HEK293 (cell line): ENCODE measurements around the gene SMURF1.

Source experiments
- CTCF ChIA-PET: fragments of 350-600 bp; formaldehyde crosslinking; extraction: SDS; loops from one replicate; lab custom pipeline; 2021; ENCODE audit warnings: antibody characterized with exemption; lab: Yijun Ruan, JAX
- POLR2A ChIA-PET: fragments of 300-600 bp; formaldehyde crosslinking; extraction: SDS; loops from one replicate; lab custom pipeline; 2020; ENCODE audit warnings: antibody characterized with exemption, inconsistent platforms; lab: Yijun Ruan, JAX
- H3K27ac ChIP-seq: fragments of 200-500 bp; sonication (Bioruptor generic); 2 replicates; pipeline ENCODE4 v1.5.1; 2014; ENCODE audit warnings: low read depth, low read length, control low read depth, inconsistent platforms; ENCODE audit errors: extremely low read depth
- H3K36me3 ChIP-seq, 2 experiments: fragments of 200-500 bp in 1 of 2; sonication (Bioruptor generic) in 1 of 2; 1 replicate in 1 of 2; 2 replicates in 1 of 2; pipeline ENCODE4 v1.5.1; 2014 to 2017; ENCODE audit warnings: inconsistent platforms in 2 of 2, low read length in 2 of 2; ENCODE audit not compliant: control insufficient read depth in 2 of 2, insufficient read depth in 1 of 2
- H3K4me1 ChIP-seq: fragments of 200-500 bp; sonication (Bioruptor generic); 2 replicates; pipeline ENCODE4 v1.5.1; 2014; ENCODE audit warnings: mild to moderate bottlenecking, low read length, inconsistent platforms; ENCODE audit not compliant: control insufficient read depth, insufficient read depth
- H3K4me3 ChIP-seq: 2 replicates; pipeline ENCODE4 v1.5.1; 2011; ENCODE audit warnings: low read depth, mild to moderate bottlenecking, control low read depth, low read length, moderate library complexity
- H3K9me3 ChIP-seq: fragments of 200-500 bp; sonication (Bioruptor generic); 2 replicates; pipeline ENCODE4 v1.5.1; 2014; ENCODE audit warnings: low read depth, low read length, inconsistent platforms; ENCODE audit not compliant: control insufficient read depth, insufficient read depth
- HOXD13 ChIP-seq: sonication (generic); formaldehyde crosslinking; IDR thresholded peaks from 2 replicates; pipeline ENCODE4 v1.8.0; 2022; ENCODE audit warnings: missing genetic modification reagents, borderline replicate concordance
- KLF9 ChIP-seq: fragments of 450-650 bp; formaldehyde crosslinking; IDR thresholded peaks from 2 replicates; pipeline ENCODE4 v1.5.1; 2016; ENCODE audit warnings: missing biosample characterization, missing genetic modification characterization, low read depth
- REPIN1 ChIP-seq: fragments of 450-650 bp; formaldehyde crosslinking; IDR thresholded peaks from 2 replicates; pipeline ENCODE4 v1.5.1; 2017; ENCODE audit warnings: missing biosample characterization, missing genetic modification characterization, low read depth
- SP2 ChIP-seq: fragments of 450-650 bp; formaldehyde crosslinking; IDR thresholded peaks from 2 replicates; pipeline ENCODE4 v1.5.1; 2016; ENCODE audit warnings: missing biosample characterization, missing genetic modification characterization
- SP3 ChIP-seq: fragments of 450-650 bp; formaldehyde crosslinking; IDR thresholded peaks from 2 replicates; pipeline ENCODE4 v1.5.1; 2016; ENCODE audit warnings: missing biosample characterization, missing genetic modification characterization
- TCF7L2 ChIP-seq: IDR thresholded peaks from 2 replicates; pipeline ENCODE4 v1.6.1; 2011; ENCODE audit warnings: low read depth, mild to moderate bottlenecking, inconsistent platforms, low read length, moderate library complexity, borderline replicate concordance
- YY2 ChIP-seq: fragments of 450-650 bp; formaldehyde crosslinking; IDR thresholded peaks from 2 replicates; pipeline ENCODE4 v1.5.1; 2016; ENCODE audit warnings: missing biosample characterization, missing genetic modification characterization
- ZFP3 ChIP-seq: fragments of 450-650 bp; formaldehyde crosslinking; IDR thresholded peaks from 2 replicates; pipeline ENCODE4 v1.5.1; 2016; ENCODE audit warnings: low read depth, missing biosample characterization, missing genetic modification characterization
- ZNF112 ChIP-seq: fragments of 450-650 bp; formaldehyde crosslinking; IDR thresholded peaks from 2 replicates; pipeline ENCODE4 v1.5.0; 2017; ENCODE audit warnings: missing biosample characterization, missing genetic modification characterization
- ZNF114 ChIP-seq: fragments of 450-650 bp; formaldehyde crosslinking; IDR thresholded peaks from 2 replicates; pipeline ENCODE4 v1.5.0; 2017; ENCODE audit warnings: missing biosample characterization, missing genetic modification characterization
- ZNF133 ChIP-seq: fragments of 450-650 bp; formaldehyde crosslinking; IDR thresholded peaks from 2 replicates; pipeline ENCODE4 v1.5.1; 2016; ENCODE audit warnings: missing biosample characterization, missing genetic modification characterization
- ZNF175 ChIP-seq: fragments of 450-650 bp; formaldehyde crosslinking; IDR thresholded peaks from 2 replicates; pipeline ENCODE4 v1.5.1; 2016; ENCODE audit warnings: missing biosample characterization, missing genetic modification characterization
- ZNF19 ChIP-seq: fragments of 450-650 bp; formaldehyde crosslinking; IDR thresholded peaks from 2 replicates; pipeline ENCODE4; 2016; ENCODE audit warnings: missing biosample characterization, missing genetic modification characterization, low read depth
- ZNF211 ChIP-seq: fragments of 450-650 bp; formaldehyde crosslinking; IDR thresholded peaks from 2 replicates; pipeline ENCODE4 v1.5.1; 2016; ENCODE audit warnings: low read depth, missing biosample characterization, missing genetic modification characterization
- ZNF341 ChIP-seq: fragments of 450-650 bp; formaldehyde crosslinking; IDR thresholded peaks from 2 replicates; pipeline ENCODE4; 2016; ENCODE audit warnings: low read depth, missing biosample characterization, missing genetic modification characterization
- ZNF624 ChIP-seq: fragments of 450-650 bp; formaldehyde crosslinking; IDR thresholded peaks from 2 replicates; pipeline ENCODE4 v1.5.1; 2017; ENCODE audit warnings: missing biosample characterization, missing genetic modification characterization
- TF ChIP-seq, protein P1 (sequence below): fragments of 450-650 bp; formaldehyde crosslinking; IDR thresholded peaks from 2 replicates; pipeline ENCODE4 v1.5.1; 2016; ENCODE audit warnings: missing biosample characterization, missing genetic modification characterization
- TF ChIP-seq, protein P2 (sequence below): sonication (generic); formaldehyde crosslinking; IDR thresholded peaks from 2 replicates; pipeline ENCODE4 v1.8.1; 2022; ENCODE audit warnings: mild to moderate bottlenecking, moderate library complexity, missing genetic modification reagents
- TF ChIP-seq, protein P3 (sequence below): fragments of 450-650 bp; formaldehyde crosslinking; IDR thresholded peaks from 2 replicates; pipeline ENCODE4 v1.5.0; 2017; ENCODE audit warnings: missing biosample characterization, missing genetic modification characterization, borderline replicate concordance
- TF ChIP-seq, protein P4 (sequence below): fragments of 450-650 bp; IDR thresholded peaks from 2 replicates; pipeline ENCODE4 v1.5.1; 2018; ENCODE audit warnings: missing biosample characterization, missing genetic modification characterization

Gene SMURF1

DNA sequence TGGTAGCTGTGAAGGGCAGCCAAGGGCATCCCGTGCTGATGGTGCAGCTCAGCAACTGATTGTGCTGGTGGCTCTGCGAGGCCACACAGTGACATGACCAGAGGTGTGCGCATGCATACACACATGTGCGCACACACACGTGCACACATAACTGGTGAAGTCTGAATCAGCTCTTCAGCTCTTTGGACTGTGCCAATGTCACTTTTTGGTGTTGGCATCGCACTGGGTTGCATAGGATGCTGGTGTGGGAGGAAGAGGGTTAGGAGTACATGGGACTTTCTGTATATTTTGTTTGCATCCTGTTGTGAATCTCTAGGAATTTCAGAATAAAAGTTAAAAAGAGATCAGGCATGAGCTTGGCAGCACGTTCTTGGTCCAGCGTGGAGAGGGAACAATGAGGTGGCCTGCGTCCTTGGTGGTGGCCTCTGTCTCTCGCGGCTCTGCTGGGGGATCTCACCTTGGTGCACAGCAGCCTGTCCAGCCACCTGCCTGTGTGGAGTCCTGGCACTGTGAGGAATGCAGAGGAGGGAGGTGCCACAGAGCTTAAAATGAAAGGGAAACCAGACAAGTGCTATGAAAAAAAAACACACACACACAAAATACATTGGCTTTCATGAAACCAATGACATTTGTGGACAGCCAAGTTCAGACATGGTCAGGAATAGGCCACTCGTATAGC is 141.6 kb downstream of the SMURF1 start:
- ChIA-PET POLR2A (no interaction called here), CTCF (no interaction called here)
- Histone ChIP-seq H3K4me3 (no peak overlapping the region), H3K27ac (no peak overlapping the region), H3K9me3 (no peaks in the 10 kb centered on the region), H3K36me3 (peaks cover 8 to 91% of the 10 kb centered on the region in 2 experiments), H3K4me1 (no peaks in the 10 kb centered on the region)
- TF ChIP-seq YY2 (tag by site-specific recombination), result no peak

DNA sequence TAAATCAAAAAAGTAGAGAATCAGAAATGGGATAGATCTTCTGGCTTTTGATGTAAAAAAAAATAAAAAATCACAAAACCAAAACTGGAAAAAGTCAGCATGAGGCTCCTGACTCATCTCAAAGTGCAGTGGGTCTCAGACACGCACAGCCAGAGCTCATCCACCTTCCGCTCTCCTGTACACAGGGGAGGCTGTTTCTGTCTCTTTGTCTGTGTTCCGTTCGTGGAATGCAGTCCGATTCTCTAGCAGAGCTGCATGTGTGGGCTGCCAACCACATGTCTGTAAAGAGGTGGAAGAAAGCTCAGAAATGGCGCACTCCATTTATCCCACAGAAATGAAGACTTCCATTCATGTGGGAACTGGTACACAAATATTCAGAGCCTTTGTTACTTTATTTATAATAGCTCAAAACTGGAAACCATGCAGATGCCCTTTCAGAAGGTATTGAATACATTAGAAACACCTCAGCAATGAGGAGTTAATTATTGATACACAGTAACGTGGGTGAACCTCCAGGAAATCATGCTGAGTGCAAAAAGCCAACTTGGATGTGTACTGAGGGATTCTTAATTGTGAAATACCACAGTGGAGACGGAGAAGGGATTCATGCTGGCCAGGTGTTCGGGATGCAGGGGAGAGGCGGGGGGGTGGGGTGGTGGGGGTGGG is 142.3 kb downstream of the SMURF1 start:
- Histone ChIP-seq H3K4me1 (no peaks in the 10 kb centered on the region), H3K9me3 (no peaks in the 10 kb centered on the region), H3K36me3 (peaks cover 8 to 89% of the 10 kb centered on the region in 2 experiments), H3K27ac (no peak overlapping the region), H3K4me3 (no peak overlapping the region)
- ChIA-PET POLR2A (no interaction called here), CTCF (no interaction called here)
- TF ChIP-seq REPIN1 (no peak), TCF7L2 (no peak)

DNA sequence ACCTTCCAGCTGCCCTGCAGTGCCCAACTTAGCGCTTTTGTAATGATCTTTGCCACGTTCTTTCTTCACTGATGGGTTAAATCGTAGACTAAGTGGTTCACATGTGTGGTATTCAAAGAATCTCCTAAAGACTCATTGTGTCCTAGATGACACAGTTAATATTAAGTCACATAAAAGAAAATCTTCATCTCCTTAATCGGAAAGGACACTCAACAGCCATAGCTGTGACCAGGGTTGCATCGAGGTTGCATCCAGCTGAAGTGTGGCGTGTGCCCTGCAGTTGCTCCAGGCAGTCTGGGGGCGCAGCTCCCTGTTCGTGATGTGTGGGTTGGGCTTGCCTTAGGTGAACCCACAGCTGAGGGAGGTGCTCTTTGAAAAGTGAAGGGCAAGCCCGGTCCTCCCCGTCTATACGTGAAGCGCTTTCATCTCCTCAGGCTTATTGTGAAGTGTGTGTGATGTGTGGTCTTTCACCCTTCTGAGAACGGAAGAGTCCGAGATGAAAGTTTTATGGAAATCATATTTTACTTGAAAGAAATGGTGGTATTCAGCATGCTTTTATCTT is 142.9 kb downstream of the SMURF1 start:
- CTCF ChIA-PET, result no interaction called here
- Histone ChIP-seq H3K4me1 (no peaks in the 10 kb centered on the region), H3K9me3 (no peaks in the 10 kb centered on the region), H3K36me3 (peaks cover 14 to 87% of the 10 kb centered on the region in 2 experiments), H3K27ac (no peak overlapping the region), H3K4me3 (no peak overlapping the region)
- POLR2A ChIA-PET, result interaction anchor here (0.5 kb wide), 1 partner anchor 330 kb away, joined by 5 read pairs; no protein-coding TSS in a partner anchor
- TF ChIP-seq, protein P1, sequence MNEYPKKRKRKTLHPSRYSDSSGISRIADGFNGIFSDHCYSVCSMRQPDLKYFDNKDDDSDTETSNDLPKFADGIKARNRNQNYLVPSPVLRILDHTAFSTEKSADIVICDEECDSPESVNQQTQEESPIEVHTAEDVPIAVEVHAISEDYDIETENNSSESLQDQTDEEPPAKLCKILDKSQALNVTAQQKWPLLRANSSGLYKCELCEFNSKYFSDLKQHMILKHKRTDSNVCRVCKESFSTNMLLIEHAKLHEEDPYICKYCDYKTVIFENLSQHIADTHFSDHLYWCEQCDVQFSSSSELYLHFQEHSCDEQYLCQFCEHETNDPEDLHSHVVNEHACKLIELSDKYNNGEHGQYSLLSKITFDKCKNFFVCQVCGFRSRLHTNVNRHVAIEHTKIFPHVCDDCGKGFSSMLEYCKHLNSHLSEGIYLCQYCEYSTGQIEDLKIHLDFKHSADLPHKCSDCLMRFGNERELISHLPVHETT (tag by site-specific recombination), result no peak
- TF ChIP-seq ZFP3 (tag by site-specific recombination) (no peak), ZNF341 (tag by site-specific recombination) (no peak), SP2 (tag by site-specific recombination) (no peak), ZNF114 (tag by site-specific recombination) (no peak), ZNF133 (tag by site-specific recombination) (no peak), SP3 (tag by site-specific recombination) (no peak), ZNF624 (tag by site-specific recombination) (no peak), ZNF211 (tag by site-specific recombination) (no peak), KLF9 (tag by site-specific recombination) (no peak), ZNF19 (tag by site-specific recombination) (no peak), ZNF112 (tag by site-specific recombination) (no peak), HOXD13 (no peak), ZNF175 (tag by site-specific recombination) (no peak)
- TF ChIP-seq, protein P2, sequence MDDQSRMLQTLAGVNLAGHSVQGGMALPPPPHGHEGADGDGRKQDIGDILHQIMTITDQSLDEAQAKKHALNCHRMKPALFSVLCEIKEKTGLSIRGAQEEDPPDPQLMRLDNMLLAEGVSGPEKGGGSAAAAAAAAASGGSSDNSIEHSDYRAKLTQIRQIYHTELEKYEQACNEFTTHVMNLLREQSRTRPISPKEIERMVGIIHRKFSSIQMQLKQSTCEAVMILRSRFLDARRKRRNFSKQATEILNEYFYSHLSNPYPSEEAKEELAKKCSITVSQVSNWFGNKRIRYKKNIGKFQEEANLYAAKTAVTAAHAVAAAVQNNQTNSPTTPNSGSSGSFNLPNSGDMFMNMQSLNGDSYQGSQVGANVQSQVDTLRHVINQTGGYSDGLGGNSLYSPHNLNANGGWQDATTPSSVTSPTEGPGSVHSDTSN (CRISPR knock-in tag), result no peak
- TF ChIP-seq, protein P3, sequence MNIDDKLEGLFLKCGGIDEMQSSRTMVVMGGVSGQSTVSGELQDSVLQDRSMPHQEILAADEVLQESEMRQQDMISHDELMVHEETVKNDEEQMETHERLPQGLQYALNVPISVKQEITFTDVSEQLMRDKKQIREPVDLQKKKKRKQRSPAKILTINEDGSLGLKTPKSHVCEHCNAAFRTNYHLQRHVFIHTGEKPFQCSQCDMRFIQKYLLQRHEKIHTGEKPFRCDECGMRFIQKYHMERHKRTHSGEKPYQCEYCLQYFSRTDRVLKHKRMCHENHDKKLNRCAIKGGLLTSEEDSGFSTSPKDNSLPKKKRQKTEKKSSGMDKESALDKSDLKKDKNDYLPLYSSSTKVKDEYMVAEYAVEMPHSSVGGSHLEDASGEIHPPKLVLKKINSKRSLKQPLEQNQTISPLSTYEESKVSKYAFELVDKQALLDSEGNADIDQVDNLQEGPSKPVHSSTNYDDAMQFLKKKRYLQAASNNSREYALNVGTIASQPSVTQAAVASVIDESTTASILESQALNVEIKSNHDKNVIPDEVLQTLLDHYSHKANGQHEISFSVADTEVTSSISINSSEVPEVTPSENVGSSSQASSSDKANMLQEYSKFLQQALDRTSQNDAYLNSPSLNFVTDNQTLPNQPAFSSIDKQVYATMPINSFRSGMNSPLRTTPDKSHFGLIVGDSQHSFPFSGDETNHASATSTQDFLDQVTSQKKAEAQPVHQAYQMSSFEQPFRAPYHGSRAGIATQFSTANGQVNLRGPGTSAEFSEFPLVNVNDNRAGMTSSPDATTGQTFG (tag by site-specific recombination), result no peak
- TF ChIP-seq, protein P4, sequence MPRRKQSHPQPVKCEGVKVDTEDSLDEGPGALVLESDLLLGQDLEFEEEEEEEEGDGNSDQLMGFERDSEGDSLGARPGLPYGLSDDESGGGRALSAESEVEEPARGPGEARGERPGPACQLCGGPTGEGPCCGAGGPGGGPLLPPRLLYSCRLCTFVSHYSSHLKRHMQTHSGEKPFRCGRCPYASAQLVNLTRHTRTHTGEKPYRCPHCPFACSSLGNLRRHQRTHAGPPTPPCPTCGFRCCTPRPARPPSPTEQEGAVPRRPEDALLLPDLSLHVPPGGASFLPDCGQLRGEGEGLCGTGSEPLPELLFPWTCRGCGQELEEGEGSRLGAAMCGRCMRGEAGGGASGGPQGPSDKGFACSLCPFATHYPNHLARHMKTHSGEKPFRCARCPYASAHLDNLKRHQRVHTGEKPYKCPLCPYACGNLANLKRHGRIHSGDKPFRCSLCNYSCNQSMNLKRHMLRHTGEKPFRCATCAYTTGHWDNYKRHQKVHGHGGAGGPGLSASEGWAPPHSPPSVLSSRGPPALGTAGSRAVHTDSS, result no peak
